GM19452 (cell line): ENCODE data around the gene ZNF850.
"Not testable (repeated sequence)": the region's sequence is repeated elsewhere in the genome, so short reads cannot be mapped to it uniquely, and the experiment has no call there.

Experiments used
- ATAC-seq: cut with Tn5 transposase; IDR thresholded peaks from one replicate; pipeline ENCODE4 v1.9.1; 2021; ENCODE audit not compliant: unreplicated experiment

ZNF850 gene

GRCh38 chr19:36772311-36773222 lies at the start of gene ZNF850:
Gene ZNF850, minus strand, starts transcription at chr19:36772807. Its CDS starts 10,201 bp downstream, at chr19:36762606.
- peak; percentile 91 for ATAC-seq

- no peak for ATAC-seq
Measured at GRCh38 chr19:36821758-36822157, 49.2 kb upstream of the ZNF850 start.

GRCh38 chr19:36819130-36819630 lies 46.6 kb upstream of the ZNF850 start:
- no peak for ATAC-seq

- no peak for ATAC-seq
Measured at GRCh38 chr19:36807029-36807428, 34.4 kb upstream of the ZNF850 start.

GRCh38 chr19:36805364-36805763 lies 32.8 kb upstream of the ZNF850 start:
- ATAC-seq: no peak

GRCh38 chr19:36797786-36798108 lies 25.1 kb upstream of the ZNF850 start:
- no peak for ATAC-seq

GRCh38 chr19:36796714-36796992 lies 24.0 kb upstream of the ZNF850 start:
- no peak for ATAC-seq

GRCh38 chr19:36791420-36792141 lies 19.0 kb upstream of the ZNF850 start:
- not testable (repeated sequence) for ATAC-seq

GRCh38 chr19:36775768-36776167 lies 3.2 kb upstream of the ZNF850 start:
- no peak for ATAC-seq

GRCh38 chr19:36773223-36773579 lies 594 bp upstream of the ZNF850 start:
- peak; percentile 13 for ATAC-seq

- no peak for ATAC-seq
Measured at GRCh38 chr19:36771261-36772231, 1.1 kb downstream of the ZNF850 start.

- no peak for ATAC-seq
Measured at GRCh38 chr19:36750066-36750691, 22.4 kb downstream of the ZNF850 start.

- not testable (repeated sequence) for ATAC-seq
Measured at GRCh38 chr19:36749613-36750012, 23.0 kb downstream of the ZNF850 start.

GRCh38 chr19:36748431-36749275 lies 24.0 kb downstream of the ZNF850 start:
- no peak for ATAC-seq

GRCh38 chr19:36747750-36748149 lies 24.9 kb downstream of the ZNF850 start:
- no peak for ATAC-seq

- ATAC-seq: no peak
Measured at GRCh38 chr19:36745870-36746269, 26.7 kb downstream of the ZNF850 start.

- ATAC-seq: not testable (repeated sequence)
Measured at GRCh38 chr19:36736166-36736565, 36.4 kb downstream of the ZNF850 start.

GRCh38 chr19:36719687-36720556 lies 52.7 kb downstream of the ZNF850 start:
- no peak for ATAC-seq

- ATAC-seq: no peak
Measured at GRCh38 chr19:36709423-36709822, 63.2 kb downstream of the ZNF850 start.
